ENCODE measurements around the gene PTRHD1.

The PTRHD1 gene

GRCh38 chr2:24771764-24772586 is 21.2 kb downstream of the PTRHD1 start:
- Histone ChIP-seq H3K4me1 (ENCODE audit: control insufficient read depth, insufficient read depth, low read length) (peaks cover 7% of the 10 kb centered on the region), H3K27me3 (ENCODE audit: control insufficient read depth, insufficient read depth, low read length) (no peaks in the 10 kb centered on the region), H3K9ac (ENCODE audit: low read length) (no peak overlapping the region), H3K27ac (ENCODE audit: low read depth, low read length) (no peak overlapping the region; the same call in 1 of the 2 replicates), H3K9me3 (ENCODE audit: control insufficient read depth, insufficient read depth, low read depth, low read length) (no peaks in the 10 kb centered on the region), H3K36me3 (ENCODE audit: control insufficient read depth, insufficient read depth, low read length) (no peaks in the 10 kb centered on the region; the same call in 1 of the 2 replicates), H3K4me3 (ENCODE audit: low read depth, low read length) (no peak overlapping the region)

DNA sequence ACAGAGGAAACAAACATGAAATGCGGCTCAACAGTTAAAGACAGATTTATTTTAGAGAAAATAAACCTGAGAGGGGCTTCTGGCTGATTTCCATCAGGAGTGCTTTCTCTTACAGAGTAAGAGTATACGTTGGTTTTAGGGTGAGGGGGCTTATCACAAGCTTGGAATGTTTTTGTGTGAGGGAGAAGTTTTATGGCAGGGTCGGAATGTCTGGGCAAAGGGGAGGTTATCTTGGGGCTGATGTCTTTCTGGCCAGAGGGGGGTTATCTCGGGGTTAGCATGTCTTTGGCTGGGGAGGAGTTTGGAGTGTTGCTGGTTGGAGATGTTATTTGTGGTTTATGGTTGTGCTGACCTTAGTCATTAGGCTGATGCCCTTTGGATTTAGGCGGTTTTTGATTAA is 22.1 kb downstream of the PTRHD1 start:
- no peaks in the 10 kb centered on the region for H3K27me3 ChIP-seq (ENCODE audit: control insufficient read depth, insufficient read depth, low read length)
- H3K9ac ChIP-seq (ENCODE audit: low read length): no peak overlapping the region
- H3K4me1 ChIP-seq (ENCODE audit: control insufficient read depth, insufficient read depth, low read length): peaks cover 2% of the 10 kb centered on the region; the same call in 1 of the 2 replicates
- H3K36me3 ChIP-seq (ENCODE audit: control insufficient read depth, insufficient read depth, low read length): no peaks in the 10 kb centered on the region; the same call in 1 of the 2 replicates
- no peak overlapping the region for H3K4me3 ChIP-seq (ENCODE audit: low read depth, low read length)
- H3K9me3 ChIP-seq (ENCODE audit: control insufficient read depth, insufficient read depth, low read depth, low read length): no peaks in the 10 kb centered on the region
- H3K27ac ChIP-seq (ENCODE audit: low read depth, low read length): no peak overlapping the region

DNA sequence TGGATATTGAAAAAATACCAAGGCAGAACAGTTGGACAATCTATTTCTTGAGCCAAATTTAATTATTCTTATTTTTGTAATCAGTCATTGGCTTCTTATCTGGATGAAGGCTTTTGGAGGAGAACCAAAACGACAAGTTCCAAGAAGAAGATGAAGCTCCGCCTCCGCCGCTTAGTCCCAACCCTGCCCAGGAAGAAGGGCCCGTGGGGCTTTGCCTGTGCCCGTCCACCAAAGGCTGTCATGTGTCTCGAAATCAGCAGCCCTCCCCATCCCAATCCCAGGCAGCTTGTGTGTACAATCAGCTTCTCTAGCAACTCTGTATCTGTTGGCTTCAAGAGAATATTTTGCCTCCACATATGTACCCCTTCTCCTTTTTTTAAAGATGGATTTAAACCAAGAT is 24.6 kb downstream of the PTRHD1 start:
- Histone ChIP-seq H3K27me3 (ENCODE audit: control insufficient read depth, insufficient read depth, low read length) (no peaks in the 10 kb centered on the region), H3K9ac (ENCODE audit: low read length) (no peak overlapping the region), H3K27ac (ENCODE audit: low read depth, low read length) (no peak overlapping the region), H3K36me3 (ENCODE audit: control insufficient read depth, insufficient read depth, low read length) (peaks cover 7% of the 10 kb centered on the region), H3K9me3 (ENCODE audit: control insufficient read depth, insufficient read depth, low read depth, low read length) (no peaks in the 10 kb centered on the region), H3K4me1 (ENCODE audit: control insufficient read depth, insufficient read depth, low read length) (peaks cover 2% of the 10 kb centered on the region; the same call in 1 of the 2 replicates), H3K4me3 (ENCODE audit: low read depth, low read length) (no peak overlapping the region)

DNA sequence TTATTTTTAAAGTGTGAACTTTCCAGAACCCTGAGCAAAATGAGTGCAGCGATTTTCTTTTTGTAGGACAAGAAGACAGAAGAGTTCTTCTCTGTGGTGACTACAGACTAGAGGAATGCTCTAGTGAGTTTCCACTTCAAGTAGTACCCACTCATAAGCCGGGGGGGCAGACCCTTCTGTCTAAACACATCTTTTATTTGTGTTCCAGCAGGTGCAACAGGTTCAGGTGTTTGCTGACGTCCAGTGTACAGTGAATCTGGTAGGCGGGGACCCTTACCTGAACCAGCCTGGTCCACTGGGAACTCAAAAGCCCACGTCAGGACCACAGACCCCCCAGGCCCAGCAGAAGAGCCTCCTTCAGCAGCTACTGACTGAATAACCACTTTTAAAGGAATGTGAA is 25.2 kb downstream of the PTRHD1 start:
- peaks cover 8% of the 10 kb centered on the region for H3K36me3 ChIP-seq (ENCODE audit: control insufficient read depth, insufficient read depth, low read length)
- H3K9ac ChIP-seq (ENCODE audit: low read length): no peak overlapping the region
- no peaks in the 10 kb centered on the region for H3K9me3 ChIP-seq (ENCODE audit: control insufficient read depth, insufficient read depth, low read depth, low read length)
- no peak overlapping the region for H3K4me3 ChIP-seq (ENCODE audit: low read depth, low read length)
- H3K4me1 ChIP-seq (ENCODE audit: control insufficient read depth, insufficient read depth, low read length): peaks cover 2% of the 10 kb centered on the region; the same call in 1 of the 2 replicates
- H3K27ac ChIP-seq (ENCODE audit: low read depth, low read length): no peak overlapping the region
- H3K27me3 ChIP-seq (ENCODE audit: control insufficient read depth, insufficient read depth, low read length): no peaks in the 10 kb centered on the region

- Histone ChIP-seq H3K4me3 (ENCODE audit: low read depth, low read length) (no peak overlapping the region), H3K27ac (ENCODE audit: low read depth, low read length) (no peak overlapping the region), H3K9ac (ENCODE audit: low read length) (no peak overlapping the region), H3K9me3 (ENCODE audit: control insufficient read depth, insufficient read depth, low read depth, low read length) (no peaks in the 10 kb centered on the region), H3K27me3 (ENCODE audit: control insufficient read depth, insufficient read depth, low read length) (no peaks in the 10 kb centered on the region), H3K36me3 (ENCODE audit: control insufficient read depth, insufficient read depth, low read length) (peaks cover 14% of the 10 kb centered on the region), H3K4me1 (ENCODE audit: control insufficient read depth, insufficient read depth, low read length) (no peaks in the 10 kb centered on the region; the same call in 1 of the 2 replicates)
Measured at GRCh38 chr2:24766609-24767008, 26.6 kb downstream of the PTRHD1 start.

DNA sequence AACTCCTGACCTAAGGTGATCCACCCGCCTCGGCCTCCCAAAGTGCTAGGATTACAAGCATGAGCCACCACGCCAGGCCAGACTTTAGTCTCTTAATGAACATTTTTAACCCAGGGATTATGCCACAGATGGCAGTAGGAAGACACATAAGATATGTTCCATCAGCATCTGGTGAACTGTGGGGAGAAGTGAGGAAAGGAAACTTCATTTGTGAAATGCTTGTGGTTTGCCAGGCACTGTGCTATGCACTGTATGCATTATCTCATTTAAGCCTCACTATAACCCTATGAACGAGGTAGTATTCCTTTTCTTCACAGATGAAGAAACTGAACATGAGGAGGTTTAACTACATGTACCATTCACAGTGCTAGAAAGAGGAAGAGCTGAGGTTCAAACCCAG is 29.3 kb downstream of the PTRHD1 start:
- peaks cover 17% of the 10 kb centered on the region for H3K36me3 ChIP-seq (ENCODE audit: control insufficient read depth, insufficient read depth, low read length)
- H3K27ac ChIP-seq (ENCODE audit: low read depth, low read length): no peak overlapping the region
- H3K4me1 ChIP-seq (ENCODE audit: control insufficient read depth, insufficient read depth, low read length): no peaks in the 10 kb centered on the region
- no peak overlapping the region for H3K4me3 ChIP-seq (ENCODE audit: low read depth, low read length)
- no peaks in the 10 kb centered on the region for H3K27me3 ChIP-seq (ENCODE audit: control insufficient read depth, insufficient read depth, low read length)
- no peaks in the 10 kb centered on the region for H3K9me3 ChIP-seq (ENCODE audit: control insufficient read depth, insufficient read depth, low read depth, low read length)
- H3K9ac ChIP-seq (ENCODE audit: low read length): no peak overlapping the region

DNA sequence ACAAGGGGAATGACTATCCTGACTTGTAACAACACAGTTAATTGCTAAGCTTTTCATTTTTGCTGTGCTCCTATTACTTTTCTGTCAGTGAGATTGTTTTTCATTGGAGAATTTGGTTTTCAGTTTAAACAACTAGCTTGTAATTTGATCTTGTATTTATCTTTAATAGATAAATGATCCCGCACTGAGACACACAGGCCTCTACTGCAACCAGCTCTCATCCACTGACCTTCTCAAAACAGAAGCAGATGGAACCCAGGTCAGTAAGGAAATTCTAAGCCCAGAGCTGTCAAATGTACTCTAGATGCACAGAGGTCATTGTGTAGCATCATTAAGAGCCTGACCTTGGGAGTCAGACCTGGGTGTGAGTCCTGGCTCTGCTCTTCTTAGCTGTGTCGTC is 30.7 kb downstream of the PTRHD1 start:
- H3K4me3 ChIP-seq (ENCODE audit: low read depth, low read length): no peak overlapping the region
- no peaks in the 10 kb centered on the region for H3K9me3 ChIP-seq (ENCODE audit: control insufficient read depth, insufficient read depth, low read depth, low read length)
- H3K9ac ChIP-seq (ENCODE audit: low read length): no peak overlapping the region
- H3K4me1 ChIP-seq (ENCODE audit: control insufficient read depth, insufficient read depth, low read length): no peaks in the 10 kb centered on the region
- H3K27ac ChIP-seq (ENCODE audit: low read depth, low read length): no peak overlapping the region
- H3K27me3 ChIP-seq (ENCODE audit: control insufficient read depth, insufficient read depth, low read length): no peaks in the 10 kb centered on the region
- peaks cover 22% of the 10 kb centered on the region for H3K36me3 ChIP-seq (ENCODE audit: control insufficient read depth, insufficient read depth, low read length)

- no peak overlapping the region for H3K27ac ChIP-seq (ENCODE audit: low read depth, low read length)
- peaks cover 22% of the 10 kb centered on the region for H3K36me3 ChIP-seq (ENCODE audit: control insufficient read depth, insufficient read depth, low read length)
- no peak overlapping the region for H3K4me3 ChIP-seq (ENCODE audit: low read depth, low read length)
- H3K9ac ChIP-seq (ENCODE audit: low read length): no peak overlapping the region
- no peaks in the 10 kb centered on the region for H3K27me3 ChIP-seq (ENCODE audit: control insufficient read depth, insufficient read depth, low read length)
- H3K9me3 ChIP-seq (ENCODE audit: control insufficient read depth, insufficient read depth, low read depth, low read length): no peaks in the 10 kb centered on the region
- H3K4me1 ChIP-seq (ENCODE audit: control insufficient read depth, insufficient read depth, low read length): no peaks in the 10 kb centered on the region
Measured at GRCh38 chr2:24761866-24762265, 31.3 kb downstream of the PTRHD1 start.

DNA sequence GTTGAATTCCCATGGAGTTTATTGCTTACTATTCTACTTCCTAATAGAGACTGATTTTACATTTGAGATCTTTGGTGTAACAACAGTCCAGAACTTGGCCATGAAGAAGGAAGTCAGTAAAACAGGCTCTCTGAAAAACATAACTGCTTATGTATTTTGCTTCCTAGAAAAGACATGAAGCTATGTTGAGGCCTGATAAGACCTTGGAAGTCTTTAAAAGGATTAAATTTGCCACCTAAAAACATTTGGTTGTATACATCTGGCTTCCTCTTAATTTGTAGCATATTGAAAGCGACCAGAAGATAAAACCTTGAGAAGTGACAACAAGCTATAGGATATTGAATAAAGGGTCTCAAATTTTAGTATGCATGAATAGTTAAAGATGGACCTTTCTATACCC is 36.4 kb downstream of the PTRHD1 start:
- H3K4me3 ChIP-seq (ENCODE audit: low read depth, low read length): no peak overlapping the region
- no peaks in the 10 kb centered on the region for H3K27me3 ChIP-seq (ENCODE audit: control insufficient read depth, insufficient read depth, low read length)
- H3K36me3 ChIP-seq (ENCODE audit: control insufficient read depth, insufficient read depth, low read length): peaks cover 8% of the 10 kb centered on the region; the same call in 1 of the 2 replicates
- peaks cover 12% of the 10 kb centered on the region for H3K4me1 ChIP-seq (ENCODE audit: control insufficient read depth, insufficient read depth, low read length)
- no peaks in the 10 kb centered on the region for H3K9me3 ChIP-seq (ENCODE audit: control insufficient read depth, insufficient read depth, low read depth, low read length)
- H3K27ac ChIP-seq (ENCODE audit: low read depth, low read length): no peak overlapping the region
- no peak overlapping the region for H3K9ac ChIP-seq (ENCODE audit: low read length)

- peaks cover 8% of the 10 kb centered on the region; the same call in 1 of the 2 replicates for H3K36me3 ChIP-seq (ENCODE audit: control insufficient read depth, insufficient read depth, low read length)
- H3K27me3 ChIP-seq (ENCODE audit: control insufficient read depth, insufficient read depth, low read length): no peaks in the 10 kb centered on the region
- H3K9ac ChIP-seq (ENCODE audit: low read length): no peak overlapping the region
- no peaks in the 10 kb centered on the region for H3K9me3 ChIP-seq (ENCODE audit: control insufficient read depth, insufficient read depth, low read depth, low read length)
- H3K27ac ChIP-seq (ENCODE audit: low read depth, low read length): no peak overlapping the region; the same call in 1 of the 2 replicates
- no peak overlapping the region for H3K4me3 ChIP-seq (ENCODE audit: low read depth, low read length)
- peaks cover 12% of the 10 kb centered on the region for H3K4me1 ChIP-seq (ENCODE audit: control insufficient read depth, insufficient read depth, low read length)
Measured at GRCh38 chr2:24754985-24755705, 38.0 kb downstream of the PTRHD1 start.

- H3K9me3 ChIP-seq (ENCODE audit: control insufficient read depth, insufficient read depth, low read depth, low read length): no peaks in the 10 kb centered on the region
- no peak overlapping the region for H3K27ac ChIP-seq (ENCODE audit: low read depth, low read length)
- H3K27me3 ChIP-seq (ENCODE audit: control insufficient read depth, insufficient read depth, low read length): no peaks in the 10 kb centered on the region
- no peak overlapping the region for H3K4me3 ChIP-seq (ENCODE audit: low read depth, low read length)
- H3K9ac ChIP-seq (ENCODE audit: low read length): no peak overlapping the region
- no peaks in the 10 kb centered on the region for H3K4me1 ChIP-seq (ENCODE audit: control insufficient read depth, insufficient read depth, low read length)
- H3K36me3 ChIP-seq (ENCODE audit: control insufficient read depth, insufficient read depth, low read length): no peaks in the 10 kb centered on the region
Measured at GRCh38 chr2:24749069-24749691, 44.0 kb downstream of the PTRHD1 start.

All from HUES6 (cell line).